ENCODE results near the gene FRMD4A.

GRCh38 chr10:13928451-13928850 is 402.3 kb downstream of the FRMD4A start:
- TF ChIP-seq EP300 (IDR thresholded peaks at IDR 0.05) (no peak), CTCF (IDR thresholded peaks at IDR 0.05) (no peak)

Data from upper lobe of left lung (tissue), 4 donors.